Liver (tissue), 3 donors: Measurements from ENCODE around the gene PPP1R3E.
"Not testable (repeated sequence)": the region's sequence is repeated elsewhere in the genome, so short reads cannot be mapped to it uniquely, and the experiment has no call there.

Experiments
- CTCF ChIP-seq: fragments of 150-350 bp; IDR thresholded peaks from 2 replicates; pipeline ENCODE4 v1.5.1; 2017; ENCODE audit warnings: improper control_type of control experiment, low read depth, low read length; ENCODE audit not compliant: missing input control
- SP1 ChIP-seq: IDR thresholded peaks from 2 replicates; pipeline ENCODE4 v1.6.1; 2018; ENCODE audit warnings: antibody characterized with exemption, mild to moderate bottlenecking
- YY1 ChIP-seq: IDR thresholded peaks from 2 replicates; pipeline ENCODE4 v1.6.1; 2016; ENCODE audit warnings: antibody characterized with exemption, mild to moderate bottlenecking
- donor health status: healthy.
- donor health status: healthy.

GRCh38 chr14:23277928-23278327 lies 24.7 kb downstream of the PPP1R3E start:
- TF ChIP-seq SP1, CTCF, YY1: not testable (repeated sequence)
